Endothelial cell of umbilical vein (primary cell): ENCODE results near the gene ADCY3. TPM values are rescaled to one million over a fixed set of nuclear protein-coding genes. Genes with fewer than 3 reads are reported as not detected.

Experiments
- BruUV-seq: library from RNA; stranded (reverse); fragments of 400-500 nt; replicated peaks from 2 replicates; lab custom pipeline; 2021; lab: Mats Ljungman, UMichigan
- CTCF ChIA-PET: fragments of 300-600, 350-600 bp; sonication (Branson Sonifier 250); formaldehyde crosslinking; loops from one replicate; lab custom pipeline; 2021; ENCODE audit warnings: antibody characterized with exemption, inconsistent platforms; lab: Charles Lee
- POLR2A ChIA-PET: fragments of 300-600, 350-600 bp; sonication (Branson Sonifier 250); formaldehyde crosslinking; loops from one replicate; lab custom pipeline; 2021; ENCODE audit warnings: antibody characterized with exemption, inconsistent platforms; lab: Charles Lee
- DNase-seq: peaks from one replicate; pipeline ENCODE4 v3.0.0-alpha.2; 2011; ENCODE audit warnings: low read depth, low spot score
- FAIRE-seq: peaks from 2 replicates; lab custom pipeline; 2011; peaks lifted over from hg19 to GRCh38; lab: Jason Lieb, UNC
- H2AFZ ChIP-seq: 2 replicates; pipeline ENCODE4 v1.6.0; 2012; ENCODE audit warnings: low read depth, low read length, control low read depth, inconsistent platforms
- H3K27ac ChIP-seq: 2 replicates; pipeline ENCODE4 v1.5.1; 2011; ENCODE audit warnings: low read depth, mild to moderate bottlenecking, control low read depth, low read length, moderate library complexity; ENCODE audit not compliant: insufficient read depth
- H3K27me3 ChIP-seq, 2 experiments: 2 replicates each; pipeline versions ENCODE4 v1.6.0 to v1.6.1; 2011; ENCODE audit warnings: low read length in 2 of 2, mixed read lengths in 1 of 2; ENCODE audit not compliant: control insufficient read depth in 2 of 2, insufficient read depth in 2 of 2
- H3K36me3 ChIP-seq, 2 experiments: 2 replicates in 1 of 2; 3 replicates in 1 of 2; pipeline ENCODE4 v1.5.1; 2011; ENCODE audit warnings: low read length in 2 of 2, mild to moderate bottlenecking in 1 of 2, moderate library complexity in 1 of 2; ENCODE audit not compliant: control insufficient read depth in 2 of 2, insufficient read depth in 2 of 2; ENCODE audit errors: extremely low read depth in 1 of 2
- H3K4me1 ChIP-seq: 3 replicates; pipeline ENCODE4 v1.5.1; 2011; ENCODE audit warnings: mild to moderate bottlenecking, low read length; ENCODE audit not compliant: control insufficient read depth, insufficient read depth; ENCODE audit errors: extremely low read depth
- H3K4me2 ChIP-seq: 2 replicates; pipeline ENCODE4 v1.6.1; 2011; ENCODE audit warnings: low read length, control low read depth, mixed read lengths; ENCODE audit not compliant: insufficient read depth
- H3K4me3 ChIP-seq, 3 experiments: fragments of 200-600 bp in 1 of 3; sonication (generic), shearing (Covaris generic) in 1 of 3; replicated peaks in 1 of 3; 2 replicates each; pipeline ENCODE4 v1.5.1; 2011 to 2016; ENCODE audit warnings: control low read depth in 3 of 3, low read length in 3 of 3, mild to moderate bottlenecking in 2 of 3, inconsistent platforms in 1 of 3, low read depth in 1 of 3, moderate library complexity in 1 of 3; ENCODE audit not compliant: insufficient read depth in 1 of 3
- H3K79me2 ChIP-seq: 2 replicates; pipeline ENCODE4 v1.6.0; 2012; ENCODE audit warnings: low read length, inconsistent platforms; ENCODE audit not compliant: control insufficient read depth, insufficient read depth
- H3K9ac ChIP-seq: replicated peaks from 2 replicates; pipeline ENCODE3; 2011; ENCODE audit warnings: low read length, control low read depth; ENCODE audit not compliant: insufficient read depth; ENCODE audit errors: extremely low read depth
- H3K9me1 ChIP-seq: replicated peaks from 3 replicates; pipeline ENCODE4 v1.6.0; 2011; ENCODE audit warnings: mild to moderate bottlenecking, low read length; ENCODE audit not compliant: control insufficient read depth, insufficient read depth; ENCODE audit errors: extremely low read depth
- H3K9me3 ChIP-seq: replicated peaks from 2 replicates; pipeline ENCODE4 v1.5.1; 2012; ENCODE audit warnings: low read length, inconsistent platforms; ENCODE audit not compliant: control insufficient read depth, insufficient read depth
- H4K20me1 ChIP-seq: replicated peaks from 2 replicates; pipeline ENCODE3; 2011; ENCODE audit warnings: mild to moderate bottlenecking, low read length; ENCODE audit not compliant: control insufficient read depth, insufficient read depth; ENCODE audit errors: extremely low read depth
- EZH2 ChIP-seq: IDR thresholded peaks from 2 replicates; pipeline ENCODE4 v1.6.1; 2012; ENCODE audit warnings: borderline replicate concordance, low read depth, mild to moderate bottlenecking, moderate library complexity, low read length, inconsistent platforms; ENCODE audit not compliant: severe bottlenecking
- GATA2 ChIP-seq: IDR thresholded peaks from 2 replicates; pipeline ENCODE4 v1.7.0; 2011; ENCODE audit warnings: low read depth, mild to moderate bottlenecking, moderate library complexity, mixed read lengths, low read length; ENCODE audit not compliant: insufficient read length, insufficient read depth
- JUN ChIP-seq: IDR thresholded peaks from 2 replicates; pipeline ENCODE4 v1.6.1; 2011; ENCODE audit warnings: borderline replicate concordance, low read depth; ENCODE audit not compliant: insufficient read length, insufficient read depth
- POLR2AphosphoS5 ChIP-seq: IDR thresholded peaks from 2 replicates; pipeline ENCODE4 v1.6.1; 2012; ENCODE audit warnings: low read depth, mild to moderate bottlenecking, control low read depth, low read length, moderate library complexity; ENCODE audit not compliant: insufficient read depth
- dilution Hi-C: fragments of 300-500 bp; cut with MboI; formaldehyde crosslinking; loops from one replicate; pipeline ENCODE4 v1.15.0; 2019; ENCODE audit warnings: low sequenced_read_pairs; ENCODE audit not compliant: extremely low pct_ligation_motif_present
- intact Hi-C: fragments of 100-400 bp; cut with micrococcal nuclease; formaldehyde crosslinking; loops from one replicate; pipeline ENCODE4 v1.10.0; 2022
- polyA plus RNA-seq, 4 experiments: library from polyadenylated mRNA; depleted of rRNA in 3 of 4; stranded (reverse) in 3 of 4; unstranded in 1 of 4; fragments of >200 nt; gene quantifications; 2 replicates each; pipeline versions ENCODE4 v1.2.1 to v1.2.3, GENCODE V29; 2011 to 2012; ENCODE audit warnings: missing spikeins in 1 of 4
- total RNA-seq: library from RNA; stranded (reverse); gene quantifications from 2 replicates; pipeline ENCODE4 v1.2.3, GENCODE V29; 2021
- TF ChIP-seq, protein P1 (sequence below): IDR thresholded peaks from 2 replicates; pipeline ENCODE4 v1.6.1; 2011; ENCODE audit not compliant: insufficient read depth, insufficient read length

ADCY3 gene
- total and polyA plus RNA-seq, 2 donors (not counting 3 experiments of a cell fraction or from before 2014, with no cell fraction given) = 54.0 to 61.3 TPM

DNA sequence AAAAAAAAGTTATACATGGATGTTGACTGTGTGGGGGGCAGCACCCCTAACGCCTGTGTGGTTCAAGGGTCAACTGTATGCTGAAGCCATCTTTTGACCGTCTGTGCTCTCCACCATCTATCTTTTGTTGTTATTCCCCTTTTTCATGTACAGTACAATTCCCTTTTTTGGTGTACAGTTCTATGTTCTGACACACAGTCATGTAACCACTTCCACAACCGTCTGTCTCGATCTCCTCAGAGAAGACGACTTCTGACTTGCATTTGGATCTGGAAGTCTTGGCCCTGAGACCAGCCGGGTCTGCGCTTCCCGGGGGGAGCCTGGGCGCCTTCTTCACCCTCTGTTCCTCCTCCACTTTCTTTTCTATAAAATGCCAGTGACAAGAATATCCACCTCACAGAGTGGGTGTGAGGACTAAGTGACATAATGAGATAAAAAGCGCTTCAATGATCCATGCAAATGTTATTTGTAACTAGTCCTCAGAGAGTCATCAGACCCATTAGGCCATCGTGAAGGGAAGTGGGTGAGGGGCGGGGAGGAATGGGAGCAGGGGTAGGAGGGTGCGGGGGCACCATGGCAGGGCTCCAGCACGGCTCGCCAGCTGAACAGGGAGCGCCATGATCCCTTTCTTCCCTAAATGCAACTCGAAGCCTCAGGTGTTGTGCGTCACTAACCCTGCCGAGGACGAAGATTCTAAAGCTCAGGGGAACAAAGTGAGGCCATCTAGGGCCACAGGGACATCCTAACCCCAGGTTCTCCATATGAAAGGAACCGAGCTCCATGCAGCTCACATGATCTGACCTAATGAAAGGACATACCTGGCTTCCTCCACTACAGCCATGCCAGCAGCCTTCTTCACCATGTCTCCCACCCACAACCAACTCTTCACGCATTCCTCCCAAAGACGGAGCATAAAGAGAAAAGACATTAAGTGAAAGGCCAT, 16.6 kb downstream of the ADCY3 start:
- CTCF ChIA-PET = no interaction called here
- dilution Hi-C loops = no loop called here
- H3K9me1 ChIP-seq = no peaks in the 10 kb centered on the region
- no peaks in the 10 kb centered on the region for H3K4me1 ChIP-seq
- H3K4me2 ChIP-seq = no peak overlapping the region
- H3K27me3 ChIP-seq = no peaks in the 10 kb centered on the region
- no peak for TF ChIP-seq JUN
- TF ChIP-seq, protein P1, sequence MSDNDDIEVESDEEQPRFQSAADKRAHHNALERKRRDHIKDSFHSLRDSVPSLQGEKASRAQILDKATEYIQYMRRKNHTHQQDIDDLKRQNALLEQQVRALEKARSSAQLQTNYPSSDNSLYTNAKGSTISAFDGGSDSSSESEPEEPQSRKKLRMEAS = no peak
- TF ChIP-seq GATA2 = no peak
- TF ChIP-seq POLR2AphosphoS5 = no peak
- TF ChIP-seq EZH2 = no peak
- POLR2A ChIA-PET = no interaction called here
- no peaks in the 10 kb centered on the region for H3K36me3 ChIP-seq
- H3K9ac ChIP-seq = no peak overlapping the region
- DNase-seq (no peak), FAIRE-seq (no peak)
- no peak overlapping the region for H2AFZ ChIP-seq
- H3K79me2 ChIP-seq = no peaks in the 10 kb centered on the region
- no peaks in the 10 kb centered on the region for H4K20me1 ChIP-seq
- no peak overlapping the region for H3K4me3 ChIP-seq
- no peak overlapping the region for H3K27ac ChIP-seq
- no TSS peak for BruUV-seq
- H3K9me3 ChIP-seq = no peaks in the 10 kb centered on the region
- intact Hi-C loops = no loop called here
